A549 treated with RU486 at 1 μM for 4 hours (cell line): ENCODE measurements around the gene ARL6. TPM values are rescaled to one million over a fixed set of nuclear protein-coding genes. Genes with fewer than 3 reads are reported as not detected.

Experiments
- total RNA-seq: library from RNA; stranded (reverse); fragments of 200-300 nt; extraction: Qiagen RNA extraction; gene quantifications from 5 replicates; pipeline ENCODE4 v1.2.3, GENCODE V29; 2022; ENCODE audit warnings: low read depth

ARL6 gene, protein sequence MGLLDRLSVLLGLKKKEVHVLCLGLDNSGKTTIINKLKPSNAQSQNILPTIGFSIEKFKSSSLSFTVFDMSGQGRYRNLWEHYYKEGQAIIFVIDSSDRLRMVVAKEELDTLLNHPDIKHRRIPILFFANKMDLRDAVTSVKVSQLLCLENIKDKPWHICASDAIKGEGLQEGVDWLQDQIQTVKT
- total RNA-seq = 2.8 to 6.3 TPM (median 5.5 TPM) in 5 replicates

GRCh38 chr3:97764407-97765238 is at the start of gene ARL6:
Gene ARL6 (plus strand): TSS chr3:97764758. CDS start chr3:97768108, 3,350 bp downstream.

GRCh38 chr3:97821774-97822358 is 57.3 kb downstream of the ARL6 start, which contains the start of gene CRYBG3:
Gene CRYBG3 (plus strand): TSS chr3:97822011. CDS start chr3:97822207, 196 bp downstream.

Other genes with a start within 250 kb of the ARL6 start
- 5.9 to 9.7 TPM (median 6.7 TPM) in 5 replicates for gene CRYBG3, start 57.3 kb downstream of the ARL6 start, total RNA-seq
- gene RIOX2, start 207.7 kb downstream of the ARL6 start, total RNA-seq = 27.5 to 31.5 TPM (median 30.1 TPM) in 5 replicates